NCI-H1092 (cell line): Measurements from ENCODE around the gene MOV10L1.
"Not testable (repeated sequence)": the region's sequence is repeated elsewhere in the genome, so short reads cannot be mapped to it uniquely, and the experiment has no call there.

Source experiments
- DNase-seq: peaks from one replicate; lab custom pipeline; 2025; lab: John Stamatoyannopoulos, UW

MOV10L1 gene

GRCh38 chr22:50104141-50104544 lies 14.3 kb downstream of the MOV10L1 start:
- no peak for DNase-seq

GRCh38 chr22:50105208-50106100 lies 15.6 kb downstream of the MOV10L1 start:
- no peak for DNase-seq

- DNase-seq, result no peak
Measured at GRCh38 chr22:50107529-50107928, 17.7 kb downstream of the MOV10L1 start.

GRCh38 chr22:50111056-50111455 lies 21.2 kb downstream of the MOV10L1 start:
- no peak for DNase-seq

GRCh38 chr22:50112151-50113118 lies 22.6 kb downstream of the MOV10L1 start:
- no peak for DNase-seq

- DNase-seq, result no peak
Measured at GRCh38 chr22:50114221-50115021, 24.6 kb downstream of the MOV10L1 start.

- DNase-seq, result no peak
Measured at GRCh38 chr22:50115693-50116092, 25.9 kb downstream of the MOV10L1 start.

- DNase-seq, result no peak
Measured at GRCh38 chr22:50117168-50117762, 27.5 kb downstream of the MOV10L1 start.

- no peak for DNase-seq
Measured at GRCh38 chr22:50118129-50118528, 28.3 kb downstream of the MOV10L1 start.

- DNase-seq, result no peak
Measured at GRCh38 chr22:50118557-50119168, 28.9 kb downstream of the MOV10L1 start.

- no peak for DNase-seq
Measured at GRCh38 chr22:50119169-50119767, 29.5 kb downstream of the MOV10L1 start.

- DNase-seq, result no peak
Measured at GRCh38 chr22:50119768-50120251, 30.0 kb downstream of the MOV10L1 start.

GRCh38 chr22:50121202-50121740 lies 31.5 kb downstream of the MOV10L1 start:
- DNase-seq, result no peak

- no peak for DNase-seq
Measured at GRCh38 chr22:50123119-50123518, 33.3 kb downstream of the MOV10L1 start.

GRCh38 chr22:50125029-50125428 lies 35.2 kb downstream of the MOV10L1 start:
- no peak for DNase-seq

- no peak for DNase-seq
Measured at GRCh38 chr22:50129121-50129736, 39.4 kb downstream of the MOV10L1 start.

- DNase-seq, result no peak
Measured at GRCh38 chr22:50131894-50132293, 42.1 kb downstream of the MOV10L1 start.

- no peak for DNase-seq
Measured at GRCh38 chr22:50134481-50134880, 44.7 kb downstream of the MOV10L1 start.

GRCh38 chr22:50136581-50137015 lies 46.8 kb downstream of the MOV10L1 start:
- no peak for DNase-seq

- DNase-seq, result not testable (repeated sequence)
Measured at GRCh38 chr22:50137277-50137676, 47.5 kb downstream of the MOV10L1 start.
